ENCODE results near the gene PLCH2.

The PLCH2 gene

GRCh38 chr1:2522230-2522629 lies 46.1 kb downstream of the PLCH2 start:
- Histone ChIP-seq H3K36me3 (ENCODE audit: insufficient read depth, low read length) (peaks cover 47% of the 10 kb centered on the region), H3F3A (ENCODE audit: insufficient read depth, low read length) (no peaks in the 10 kb centered on the region), H3K9me2 (ENCODE audit: low read depth, low read length) (no peaks in the 10 kb centered on the region), H3K9me3 (ENCODE audit: low read length) (no peaks in the 10 kb centered on the region), H3K4me2 (ENCODE audit: low read length) (no peak overlapping the region), H4K20me1 (ENCODE audit: insufficient read depth, low read length) (no peaks in the 10 kb centered on the region), H2AFZ (ENCODE audit: low read length) (no peak overlapping the region), H3K4me3 (ENCODE audit: low read depth, low read length, poor library complexity, severe bottlenecking) (no peak overlapping the region), H3K9ac (ENCODE audit: low read length) (no peak overlapping the region), H3K27ac (ENCODE audit: low read depth, low read length, poor library complexity, severe bottlenecking) (no peak overlapping the region), H3K79me2 (ENCODE audit: insufficient read depth, low read length) (peaks cover 33% of the 10 kb centered on the region), H3K27me3 (ENCODE audit: insufficient read depth, low read length) (0 out of 2 replicates have a peak, but pooled peaks cover 4% of the 10 kb centered on the region), H3K4me1 (ENCODE audit: insufficient read depth, low read length, severe bottlenecking) (peaks cover 26% of the 10 kb centered on the region)
- no peak for TF ChIP-seq EZH2 (IDR thresholded peaks at IDR 0.05; ENCODE audit: borderline replicate concordance, low read length)
- no peak for TF ChIP-seq CTCF (IDR thresholded peaks at IDR 0.05; ENCODE audit: low read length)

GRCh38 chr1:2523191-2523890 lies 47.3 kb downstream of the PLCH2 start:
- Histone ChIP-seq H3K9me3 (ENCODE audit: low read length) (no peaks in the 10 kb centered on the region), H3K4me3 (ENCODE audit: low read depth, low read length, poor library complexity, severe bottlenecking) (no peak overlapping the region), H3K79me2 (ENCODE audit: insufficient read depth, low read length) (peaks cover 33% of the 10 kb centered on the region), H3K27me3 (ENCODE audit: insufficient read depth, low read length) (0 out of 2 replicates have a peak, but pooled peaks cover 9% of the 10 kb centered on the region), H2AFZ (ENCODE audit: low read length) (no peak overlapping the region), H3K27ac (ENCODE audit: low read depth, low read length, poor library complexity, severe bottlenecking) (no peak overlapping the region), H3K4me1 (ENCODE audit: insufficient read depth, low read length, severe bottlenecking) (peaks cover 26% of the 10 kb centered on the region), H3K9me2 (ENCODE audit: low read depth, low read length) (no peaks in the 10 kb centered on the region), H3F3A (ENCODE audit: insufficient read depth, low read length) (no peaks in the 10 kb centered on the region), H4K20me1 (ENCODE audit: insufficient read depth, low read length) (no peaks in the 10 kb centered on the region), H3K36me3 (ENCODE audit: insufficient read depth, low read length) (peaks cover 36% of the 10 kb centered on the region), H3K4me2 (ENCODE audit: low read length) (no peak overlapping the region), H3K9ac (ENCODE audit: low read length) (no peak overlapping the region)
- no peak for TF ChIP-seq CTCF (IDR thresholded peaks at IDR 0.05; ENCODE audit: low read length)
- TF ChIP-seq EZH2 (IDR thresholded peaks at IDR 0.05; ENCODE audit: borderline replicate concordance, low read length) = no peak

GRCh38 chr1:2523891-2524609 lies 48.0 kb downstream of the PLCH2 start:
- H3K9me3 ChIP-seq (ENCODE audit: low read length) = no peaks in the 10 kb centered on the region
- H3K79me2 ChIP-seq (ENCODE audit: insufficient read depth, low read length) = peaks cover 33% of the 10 kb centered on the region
- no peaks in the 10 kb centered on the region for H3K9me2 ChIP-seq (ENCODE audit: low read depth, low read length)
- no peak overlapping the region for H2AFZ ChIP-seq (ENCODE audit: low read length)
- no peaks in the 10 kb centered on the region for H3F3A ChIP-seq (ENCODE audit: insufficient read depth, low read length)
- H4K20me1 ChIP-seq (ENCODE audit: insufficient read depth, low read length) = no peaks in the 10 kb centered on the region
- peak overlapping the region; percentile 85; the same call in 1 of the 2 replicates for H3K9ac ChIP-seq (ENCODE audit: low read length)
- H3K4me2 ChIP-seq (ENCODE audit: low read length) = peak overlapping the region; percentile 93
- peaks cover 26% of the 10 kb centered on the region for H3K4me1 ChIP-seq (ENCODE audit: insufficient read depth, low read length, severe bottlenecking)
- TF ChIP-seq EZH2 (IDR thresholded peaks at IDR 0.05; ENCODE audit: borderline replicate concordance, low read length) = no peak
- TF ChIP-seq CTCF (IDR thresholded peaks at IDR 0.05; ENCODE audit: low read length) = no peak
- H3K4me3 ChIP-seq (ENCODE audit: low read depth, low read length, poor library complexity, severe bottlenecking) = peak overlapping the region; percentile 86
- H3K36me3 ChIP-seq (ENCODE audit: insufficient read depth, low read length) = peaks cover 29% of the 10 kb centered on the region
- 0 out of 2 replicates have a peak, but pooled peaks cover 9% of the 10 kb centered on the region for H3K27me3 ChIP-seq (ENCODE audit: insufficient read depth, low read length)
- H3K27ac ChIP-seq (ENCODE audit: low read depth, low read length, poor library complexity, severe bottlenecking) = no peak overlapping the region
